GM15510 (cell line): ENCODE data around the gene GAPDH.

Experiments used
- POLR2A ChIP-seq: IDR thresholded peaks from 3 replicates; pipeline ENCODE4 v1.6.1; 2011; ENCODE audit warnings: borderline replicate concordance; ENCODE audit not compliant: insufficient read length; ENCODE audit errors: extremely low read depth

The GAPDH gene

GRCh38 chr12:6536894-6537579 is 2.7 kb downstream of the GAPDH start:
- TF ChIP-seq POLR2A = peak; percentile 6

DNA sequence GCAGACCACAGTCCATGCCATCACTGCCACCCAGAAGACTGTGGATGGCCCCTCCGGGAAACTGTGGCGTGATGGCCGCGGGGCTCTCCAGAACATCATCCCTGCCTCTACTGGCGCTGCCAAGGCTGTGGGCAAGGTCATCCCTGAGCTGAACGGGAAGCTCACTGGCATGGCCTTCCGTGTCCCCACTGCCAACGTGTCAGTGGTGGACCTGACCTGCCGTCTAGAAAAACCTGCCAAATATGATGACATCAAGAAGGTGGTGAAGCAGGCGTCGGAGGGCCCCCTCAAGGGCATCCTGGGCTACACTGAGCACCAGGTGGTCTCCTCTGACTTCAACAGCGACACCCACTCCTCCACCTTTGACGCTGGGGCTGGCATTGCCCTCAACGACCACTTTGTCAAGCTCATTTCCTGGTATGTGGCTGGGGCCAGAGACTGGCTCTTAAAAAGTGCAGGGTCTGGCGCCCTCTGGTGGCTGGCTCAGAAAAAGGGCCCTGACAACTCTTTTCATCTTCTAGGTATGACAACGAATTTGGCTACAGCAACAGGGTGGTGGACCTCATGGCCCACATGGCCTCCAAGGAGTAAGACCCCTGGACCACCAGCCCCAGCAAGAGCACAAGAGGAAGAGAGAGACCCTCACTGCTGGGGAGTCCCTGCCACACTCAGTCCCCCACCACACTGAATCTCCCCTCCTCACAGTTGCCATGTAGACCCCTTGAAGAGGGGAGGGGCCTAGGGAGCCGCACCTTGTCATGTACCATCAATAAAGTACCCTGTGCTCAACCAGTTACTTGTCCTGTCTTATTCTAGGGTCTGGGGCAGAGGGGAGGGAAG is 3.5 kb downstream of the GAPDH start:
- peak; percentile 19 for TF ChIP-seq POLR2A

- peak; percentile 42 for TF ChIP-seq POLR2A
These were observed 4.3 kb downstream of the GAPDH start for GRCh38 chr12:6538420-6539313.

GRCh38 chr12:6539314-6539682 is 5.0 kb downstream of the GAPDH start:
- no peak for TF ChIP-seq POLR2A

DNA sequence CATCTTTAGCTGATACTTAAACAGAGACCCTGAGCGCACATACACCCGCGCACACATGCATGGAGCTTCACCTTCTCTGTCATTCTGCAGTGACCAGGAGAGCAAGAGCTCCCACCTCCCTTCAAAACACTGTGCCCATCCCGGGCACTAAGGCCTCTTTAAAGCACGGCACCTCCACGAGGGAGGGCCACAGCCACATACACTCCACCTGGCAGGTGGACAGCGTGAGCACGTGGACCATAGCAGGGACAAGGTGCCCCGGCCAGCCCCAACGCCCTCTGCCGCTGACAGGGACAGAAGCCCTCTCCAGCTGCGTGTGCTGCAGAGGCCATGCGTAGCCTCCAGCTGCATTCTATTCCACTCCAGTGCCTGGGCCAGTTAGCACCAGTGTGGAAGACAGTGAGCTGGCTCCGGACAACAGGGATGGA is 5.4 kb downstream of the GAPDH start:
- TF ChIP-seq POLR2A = no peak

GRCh38 chr12:6540181-6540877 is 6.0 kb downstream of the GAPDH start:
- no peak for TF ChIP-seq POLR2A

GRCh38 chr12:6541371-6542165 is 7.3 kb downstream of the GAPDH start:
- no peak for TF ChIP-seq POLR2A

- TF ChIP-seq POLR2A = no peak
These were observed 8.1 kb downstream of the GAPDH start for GRCh38 chr12:6542209-6543009.

GRCh38 chr12:6546016-6546415 is 11.7 kb downstream of the GAPDH start:
- TF ChIP-seq POLR2A = no peak

GRCh38 chr12:6547566-6547965 is 13.2 kb downstream of the GAPDH start:
- no peak for TF ChIP-seq POLR2A

DNA sequence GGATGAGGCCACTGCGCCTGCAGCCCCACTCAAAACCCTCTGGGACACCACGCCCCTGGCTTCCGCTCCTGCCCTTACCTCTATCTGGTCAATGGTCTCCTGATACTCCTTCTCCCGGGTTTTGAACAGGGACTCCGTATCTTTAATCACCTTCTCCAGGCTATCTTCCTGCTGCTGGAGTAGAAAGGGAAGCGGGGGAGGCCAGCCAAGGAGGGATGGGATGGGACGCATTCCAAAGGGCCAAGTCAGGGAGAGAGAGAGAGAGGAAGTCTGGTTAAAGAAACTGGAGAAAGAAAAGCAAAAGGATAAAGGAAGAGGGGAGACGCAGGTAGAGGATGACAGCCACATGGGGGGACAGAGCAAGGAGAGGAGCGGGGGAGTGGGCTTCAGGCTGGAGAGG is 13.7 kb downstream of the GAPDH start:
- TF ChIP-seq POLR2A = no peak

DNA sequence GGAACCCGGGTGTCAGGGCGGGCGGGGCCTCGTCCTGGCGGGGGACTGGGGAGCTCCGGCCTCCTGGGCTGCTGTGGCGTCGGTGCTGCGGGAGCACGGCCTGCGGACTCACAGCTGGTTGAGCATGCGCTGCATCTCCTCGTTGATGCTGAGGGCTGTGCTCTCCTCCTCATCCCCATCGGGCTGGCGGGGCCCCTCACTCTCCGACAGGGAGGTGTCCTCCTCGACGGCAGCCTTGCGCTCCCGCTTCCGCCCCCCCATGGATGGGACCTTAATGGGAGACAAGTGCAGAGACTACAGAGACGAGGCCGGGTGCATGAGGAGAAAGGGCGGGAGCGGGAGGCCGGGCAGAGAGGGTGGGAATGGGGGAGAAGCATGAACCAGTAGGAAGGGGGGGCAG is 14.2 kb downstream of the GAPDH start:
- no peak for TF ChIP-seq POLR2A
